Left renal cortex interstitium (tissue), 4 donors: ENCODE results near the gene WDR70. TPM values are rescaled to one million over a fixed set of nuclear protein-coding genes. Genes with fewer than 3 reads are reported as not detected.
"Not testable (repeated sequence)": the region's sequence is repeated elsewhere in the genome, so short reads cannot be mapped to it uniquely, and the experiment has no call there.

Source experiments
- DNase-seq, 4 donors: peaks; one replicate each; pipeline ENCODE4 v3.0.0-alpha.2; 2013; ENCODE audit warnings: low read depth in 4 of 4, low spot score in 2 of 4, missing footprints in 1 of 4
- polyA plus RNA-seq, 4 donors: library from polyadenylated mRNA; unstranded; fragments of 120-200 nt; gene quantifications; one replicate each; pipeline ENCODE4 v1.2.1, GENCODE V29; 2013; ENCODE audit not compliant: insufficient read length in 4 of 4

The WDR70 gene
- polyA plus RNA-seq, 4 donors, result 45.6 to 54.5 (median 53.2) TPM

DNA sequence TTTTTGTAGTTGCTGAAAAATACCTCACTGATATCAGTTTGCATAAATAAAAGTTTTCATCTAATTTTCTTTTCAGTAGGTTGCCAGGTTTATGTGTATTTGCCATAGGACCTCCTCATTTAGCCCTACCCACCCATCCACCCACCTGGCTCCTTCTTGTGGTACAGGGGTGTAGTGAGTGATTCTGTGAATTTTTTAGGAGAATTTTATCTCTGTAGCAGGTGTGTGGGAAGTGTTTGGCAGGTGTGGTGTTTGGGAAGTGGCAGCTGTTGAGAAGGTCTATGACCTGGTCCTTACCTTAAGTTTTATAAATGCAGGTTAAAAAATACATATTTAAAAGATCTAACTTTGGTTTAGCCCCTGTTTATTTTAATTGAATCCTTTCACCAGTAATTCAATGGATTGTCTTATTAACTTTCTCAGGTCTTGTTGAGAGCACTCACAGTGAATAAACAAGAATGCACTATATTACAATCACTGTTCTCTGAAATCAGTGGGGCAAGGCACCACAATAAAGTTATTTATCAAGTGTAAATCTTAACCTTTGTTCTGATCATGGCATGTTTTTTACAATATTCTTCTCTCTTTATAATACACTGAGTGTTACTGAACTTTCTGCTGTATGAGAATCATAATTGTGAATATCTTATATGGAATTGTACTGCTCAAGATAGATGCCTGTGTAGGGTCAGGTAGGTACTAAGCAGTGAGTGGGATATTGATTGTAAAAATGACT lies 189.1 kb downstream of the WDR70 start:
- DNase-seq, result no peak

DNA sequence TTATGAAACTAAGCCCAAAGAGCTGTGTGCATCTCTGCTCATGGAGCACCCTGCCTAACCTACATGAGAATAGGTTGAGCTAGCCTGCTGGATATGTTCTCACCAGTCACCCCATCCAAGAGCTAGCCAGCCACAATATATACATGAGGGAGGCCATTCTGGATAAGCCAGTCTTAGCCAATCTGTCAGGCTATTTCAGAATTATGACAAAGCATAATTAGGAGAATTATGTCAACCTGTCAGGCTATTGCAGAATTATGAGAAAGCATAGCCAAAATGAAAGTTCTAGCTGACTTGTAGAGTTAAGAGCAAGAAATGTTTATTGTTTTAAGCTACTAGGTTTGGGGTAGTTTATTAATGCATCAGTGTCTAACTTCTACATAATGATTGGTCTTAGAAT lies 189.8 kb downstream of the WDR70 start:
- no peak for DNase-seq

DNA sequence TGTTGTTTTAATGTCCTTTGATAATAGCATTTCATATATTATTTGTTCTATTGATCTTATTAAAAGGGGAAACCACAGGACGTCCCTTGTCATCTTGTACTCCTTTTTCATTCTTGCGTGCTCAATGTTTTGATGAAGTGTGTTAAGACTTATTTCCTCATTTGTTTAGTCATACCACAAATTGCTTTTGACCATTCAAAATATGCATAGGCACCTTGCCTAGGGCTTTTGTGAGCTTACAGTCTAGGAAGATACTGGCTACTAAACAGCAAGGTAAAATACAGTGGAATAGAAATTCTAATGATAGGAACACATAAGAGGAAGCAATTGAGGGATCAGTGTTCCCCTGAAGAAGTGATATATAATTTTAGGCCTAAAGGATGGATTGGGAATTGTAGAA lies 190.3 kb downstream of the WDR70 start:
- DNase-seq, result no peak

DNA sequence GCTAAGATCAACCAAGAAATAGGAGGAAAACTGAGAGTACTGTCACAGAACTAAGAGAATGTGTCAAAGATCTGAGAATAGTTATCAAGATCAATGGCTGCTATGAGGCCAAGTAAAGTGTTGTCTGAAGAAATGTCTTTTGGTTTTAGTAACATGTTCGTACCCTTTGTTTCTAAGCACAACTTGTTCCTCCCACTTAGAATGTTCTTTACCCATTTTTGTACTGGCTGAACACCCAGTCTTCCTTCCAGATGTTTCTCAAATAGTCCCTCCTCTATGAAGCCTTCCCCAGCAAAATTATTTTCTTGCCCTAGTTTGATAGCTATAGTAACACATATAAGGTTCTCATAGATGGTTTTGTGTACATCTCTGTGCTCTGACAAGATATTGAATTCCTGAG lies 191.5 kb downstream of the WDR70 start:
- DNase-seq, result no peak

DNA sequence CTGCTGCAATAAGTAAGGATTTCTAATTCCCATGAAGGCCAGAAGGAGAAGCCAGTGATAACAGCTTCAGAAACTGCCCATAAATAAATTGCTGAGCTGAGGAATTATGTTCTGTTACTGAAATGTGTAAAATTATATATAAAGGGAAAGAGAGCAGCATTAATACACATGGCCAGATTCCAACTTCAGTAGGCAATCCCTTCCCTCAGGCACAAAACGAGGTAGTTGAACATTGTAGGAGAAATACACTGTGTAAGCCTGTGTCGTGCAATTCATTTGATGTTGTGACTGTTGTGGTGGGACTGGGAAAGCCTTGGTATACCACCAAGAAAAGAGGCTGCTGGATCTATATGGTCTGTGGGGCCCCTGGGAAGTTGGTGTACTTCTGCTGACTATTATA lies 192.9 kb downstream of the WDR70 start:
- DNase-seq, result no peak

DNA sequence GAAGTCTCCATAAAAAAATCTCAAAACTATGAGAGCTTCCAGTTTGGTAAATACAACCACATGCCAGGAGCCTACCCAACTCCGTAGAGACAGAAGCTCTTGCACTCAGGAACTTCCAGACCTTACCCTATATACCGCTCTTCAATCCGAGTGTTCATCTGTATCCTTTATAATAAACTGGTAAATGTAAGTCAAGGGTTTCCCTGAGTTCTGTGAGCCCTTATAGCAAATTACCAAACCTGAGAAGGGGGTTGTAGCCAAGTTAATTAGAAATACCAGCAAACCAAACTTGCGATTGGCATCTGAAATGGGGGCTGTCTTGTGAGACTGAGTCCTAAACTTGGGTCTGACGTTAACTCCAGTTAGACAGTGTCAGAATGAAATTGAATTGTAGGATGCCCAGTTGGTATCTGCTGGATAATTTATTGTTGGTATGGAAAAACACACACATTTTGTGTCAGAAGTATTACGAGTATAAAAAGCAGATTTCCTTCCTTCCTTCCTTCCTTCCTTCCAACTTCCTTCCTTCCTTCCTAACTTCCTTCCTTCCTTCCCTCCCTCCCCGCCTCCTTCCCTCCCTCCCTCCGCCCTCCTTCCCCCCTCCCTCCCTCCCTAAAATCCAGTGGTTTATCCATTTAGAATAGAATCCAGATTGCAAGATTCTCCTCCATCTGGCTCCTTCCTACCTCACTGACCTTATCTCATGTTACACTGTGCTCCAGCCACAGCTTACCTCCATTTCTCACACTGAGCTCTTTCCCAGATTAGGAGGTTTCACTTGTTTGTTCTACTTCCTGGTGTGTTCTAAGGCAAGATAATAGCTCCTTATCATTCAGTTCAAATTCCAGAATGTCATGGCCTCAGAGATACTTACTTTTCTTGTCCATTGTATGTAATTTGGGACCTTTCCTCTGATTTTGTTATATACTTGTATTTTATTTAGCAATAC lies 196.7 kb downstream of the WDR70 start:
- DNase-seq, result no peak

DNA sequence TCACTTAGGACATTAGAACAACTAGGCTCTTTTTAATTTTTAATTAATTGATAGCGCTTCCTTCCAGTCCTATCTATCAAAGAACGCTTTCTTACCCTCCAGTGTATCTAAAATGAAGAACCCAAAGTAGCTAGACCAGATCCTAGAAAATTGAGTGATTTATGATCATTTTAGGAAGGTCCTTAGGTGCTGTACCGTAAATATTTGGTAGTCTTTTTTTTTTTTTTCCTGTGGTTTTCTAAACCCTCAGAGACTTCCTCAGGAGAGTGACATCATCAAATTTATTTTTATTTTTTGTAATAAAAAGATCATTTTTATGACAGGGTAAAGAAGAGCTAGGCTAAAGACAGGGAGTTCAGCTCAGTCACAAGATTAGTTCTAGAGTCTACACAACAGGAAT lies 197.4 kb downstream of the WDR70 start:
- no peak for DNase-seq

DNA sequence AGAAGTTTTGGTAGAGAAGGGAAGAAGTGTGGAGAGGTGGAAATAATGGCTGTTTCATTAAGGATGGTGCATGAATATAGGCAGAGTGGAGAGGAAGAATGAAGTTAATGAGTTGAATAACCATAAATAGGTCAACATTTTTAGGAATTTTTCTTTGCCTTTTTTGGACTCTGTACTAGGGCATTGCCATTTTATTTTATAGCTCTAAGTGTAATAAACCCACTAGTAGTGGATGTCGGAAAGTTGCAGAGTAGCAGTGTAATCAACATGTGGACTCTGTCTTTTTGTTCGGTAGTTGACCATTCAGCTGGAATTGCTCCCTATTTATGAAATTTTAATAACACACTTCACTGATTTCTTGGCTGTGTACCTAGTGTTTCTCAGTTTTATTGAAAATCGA lies 199.1 kb downstream of the WDR70 start:
- no peak for DNase-seq

DNA sequence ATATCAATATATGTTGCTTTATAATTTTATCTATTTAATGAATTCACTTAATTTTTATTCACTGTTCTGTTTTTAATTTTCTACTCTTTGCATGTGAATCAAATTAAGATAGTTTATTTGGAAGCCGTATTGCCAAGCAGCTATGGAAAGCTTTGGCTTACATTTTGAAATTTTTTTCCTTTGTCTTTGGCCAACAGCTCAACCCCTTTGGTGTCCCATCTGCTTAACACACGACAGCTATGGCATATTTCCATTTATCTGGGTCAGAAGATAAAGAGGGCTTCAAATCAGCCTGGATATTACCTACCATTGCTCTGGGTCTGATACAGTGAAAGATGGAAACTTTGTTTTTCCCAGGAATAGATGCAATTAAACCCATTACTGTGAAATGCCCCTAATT lies 201.0 kb downstream of the WDR70 start:
- DNase-seq, result no peak

DNA sequence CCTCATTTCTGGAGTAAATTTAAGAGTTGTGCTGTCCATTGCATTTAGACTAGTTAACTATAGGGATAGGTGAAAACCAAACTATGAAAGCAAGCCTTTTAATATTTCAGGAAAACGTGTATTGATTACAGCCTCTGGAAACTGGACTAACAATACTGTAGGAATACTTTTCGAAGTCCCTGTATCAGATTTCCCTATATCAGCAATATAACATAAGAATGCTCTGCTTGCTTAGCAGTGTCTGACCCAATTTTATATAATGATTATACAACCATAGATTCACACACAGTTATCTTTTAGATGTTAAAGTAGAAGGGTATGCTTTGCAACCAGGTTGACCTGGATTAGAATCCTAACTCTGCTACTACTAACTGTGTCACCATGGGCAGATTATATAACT lies 203.1 kb downstream of the WDR70 start:
- DNase-seq, result no peak

DNA sequence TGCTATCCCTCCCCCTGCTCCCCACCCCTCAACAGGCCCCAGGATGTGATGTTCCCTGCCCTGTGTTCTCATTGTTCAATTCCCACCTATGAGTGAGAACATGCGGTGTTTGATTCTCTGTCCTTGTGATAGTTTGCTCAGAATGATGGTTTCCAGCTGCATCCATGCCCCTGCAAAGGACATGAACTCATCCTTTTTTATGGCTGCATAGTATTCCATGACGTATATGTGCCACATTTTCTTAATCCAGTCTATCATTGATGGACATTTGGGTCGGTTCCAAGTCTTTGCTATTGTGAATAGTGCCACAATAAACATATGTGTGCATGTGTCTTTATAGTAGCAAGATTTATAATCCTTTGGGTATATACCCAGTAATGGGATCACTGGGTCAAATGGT lies 214.2 kb downstream of the WDR70 start:
- DNase-seq, result not testable (repeated sequence)

DNA sequence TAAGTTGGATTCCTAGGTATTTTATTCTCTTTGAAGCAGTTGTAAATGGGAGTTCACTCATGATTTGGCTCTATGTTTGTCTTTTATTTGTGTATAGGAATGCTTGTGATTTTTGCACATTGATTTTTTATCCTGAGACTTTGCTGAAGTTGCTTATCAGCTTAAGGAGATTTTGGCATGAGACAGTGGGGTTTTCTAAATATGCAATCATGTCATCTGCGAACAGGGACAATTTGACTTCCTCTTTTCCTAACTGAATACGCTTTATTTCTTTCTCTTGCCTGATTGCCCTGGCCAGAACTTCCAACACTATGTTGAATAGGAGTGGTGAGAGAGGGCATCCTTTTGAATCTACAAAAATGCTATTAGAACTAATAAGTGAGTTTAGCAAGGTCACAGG lies 215.7 kb downstream of the WDR70 start:
- DNase-seq, result not testable (repeated sequence)

DNA sequence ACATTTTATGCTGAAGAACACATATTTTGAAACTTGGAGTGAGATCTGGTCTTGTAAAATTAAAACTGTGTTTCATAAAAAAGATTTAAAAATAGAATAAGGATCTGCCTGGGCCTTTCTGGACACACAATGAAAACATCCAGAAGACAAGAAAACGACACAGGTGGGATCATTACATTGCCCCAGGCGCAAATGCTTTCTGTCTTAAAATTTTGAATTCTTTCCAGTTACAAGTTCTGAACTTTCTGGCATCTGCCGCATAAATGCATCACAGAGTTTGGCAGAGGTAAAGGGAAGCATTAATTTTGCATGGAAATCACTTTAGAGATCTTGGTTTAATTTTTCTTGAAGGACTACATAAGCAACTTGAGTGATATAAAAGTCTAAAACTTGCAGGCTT lies 219.6 kb downstream of the WDR70 start:
- no peak for DNase-seq

DNA sequence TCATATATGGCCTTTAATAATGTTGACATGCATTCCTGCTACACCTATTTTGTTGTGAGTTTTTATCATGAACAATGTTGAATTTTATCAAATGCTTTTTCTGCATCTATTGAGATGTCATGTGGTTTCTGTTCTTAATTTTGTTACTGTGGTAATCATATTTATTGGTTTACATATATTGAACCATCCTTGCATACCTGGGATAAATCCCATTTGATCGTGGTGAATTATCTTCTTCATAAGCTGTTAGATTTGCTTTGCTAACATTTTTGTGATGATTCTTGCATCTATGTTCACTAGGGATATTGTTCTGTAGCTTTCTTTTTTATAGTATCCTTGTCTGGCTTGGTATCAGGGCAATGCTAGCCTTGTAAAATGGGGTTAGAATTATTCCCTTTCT lies 222.0 kb downstream of the WDR70 start:
- no peak for DNase-seq

DNA sequence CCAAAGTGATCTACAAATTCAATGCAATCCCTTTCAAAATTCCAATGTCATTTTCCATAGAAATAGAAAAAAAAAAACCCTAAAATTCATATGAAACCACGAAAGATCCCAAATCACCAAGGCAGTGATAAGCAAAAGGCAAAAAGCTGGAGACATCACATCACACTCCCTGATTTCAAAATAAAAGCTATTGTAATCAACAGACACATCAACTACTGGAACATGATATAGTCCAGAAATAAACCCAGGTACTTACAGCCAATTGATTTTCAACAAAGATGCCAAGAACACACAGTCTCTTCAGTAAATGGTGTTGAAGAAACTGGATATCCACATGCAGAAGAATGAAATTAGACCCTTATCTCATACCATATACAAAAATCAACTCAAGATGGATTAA lies 224.0 kb downstream of the WDR70 start:
- DNase-seq, result no peak

DNA sequence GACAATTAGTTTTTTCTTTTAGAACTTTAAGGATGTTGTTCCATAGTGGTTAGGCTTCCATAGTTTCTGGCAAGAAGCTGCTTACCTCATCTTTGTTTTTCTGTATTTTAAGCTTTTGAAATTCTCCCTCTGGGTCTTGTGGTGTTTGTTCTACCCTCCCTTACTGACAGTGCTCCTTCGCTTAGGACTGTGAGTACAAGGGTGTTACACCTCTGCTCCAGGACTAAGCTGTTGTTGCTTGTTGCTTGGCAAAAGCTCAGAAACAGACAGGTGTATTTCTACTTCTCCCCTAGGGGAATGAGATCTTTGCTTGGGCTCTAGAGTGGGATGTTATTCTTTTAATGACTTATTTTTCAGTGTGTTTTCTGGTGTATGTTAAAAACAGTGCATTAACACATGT lies 225.2 kb downstream of the WDR70 start:
- DNase-seq, result no peak

DNA sequence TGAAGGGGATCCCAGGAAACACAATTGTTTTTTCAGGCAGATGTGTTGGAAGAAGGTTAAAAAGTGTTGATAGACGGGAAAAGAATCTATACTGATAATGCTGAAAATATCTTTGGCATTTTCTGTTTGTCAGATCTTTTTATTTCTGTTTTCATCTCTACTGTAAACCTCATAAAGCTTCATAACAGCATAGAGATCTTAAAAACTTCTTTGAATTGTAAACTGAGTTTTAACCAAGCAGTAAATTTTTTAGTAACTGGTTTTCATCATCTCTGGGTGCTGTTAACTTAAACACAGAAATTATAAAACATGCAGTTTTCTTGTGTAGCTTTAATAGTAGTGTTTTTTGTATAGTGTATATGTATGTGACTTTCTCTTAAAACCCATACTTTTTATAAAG lies 227.0 kb downstream of the WDR70 start:
- no peak for DNase-seq

DNA sequence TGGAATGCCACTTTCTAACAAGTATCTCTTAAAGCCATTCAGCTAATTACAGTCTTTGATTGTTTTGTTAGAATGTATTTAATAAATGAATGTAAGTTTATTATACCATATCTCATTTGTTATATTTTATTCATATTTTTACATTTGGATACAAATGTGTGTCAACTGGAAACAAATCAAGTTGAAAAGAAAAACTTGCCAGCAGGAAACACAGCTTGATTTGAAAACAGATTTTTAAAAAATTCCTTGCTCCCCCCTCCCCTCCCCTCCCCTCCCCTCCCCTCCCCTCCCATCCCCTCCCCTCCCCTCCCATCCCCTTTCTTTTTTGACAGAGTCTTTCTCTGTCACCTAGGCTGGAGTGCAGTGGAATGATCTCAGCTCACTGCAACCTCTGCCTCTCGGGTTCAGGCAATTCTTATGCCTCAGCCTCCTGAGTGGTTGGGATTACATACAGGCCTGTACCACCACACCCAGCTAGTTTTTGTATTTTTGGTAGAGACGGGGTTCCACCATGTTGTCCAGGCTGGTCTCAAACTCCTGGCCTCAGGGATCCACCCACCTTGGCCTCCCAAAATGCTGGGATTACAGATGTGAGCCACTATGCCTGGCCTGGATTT lies 227.6 kb downstream of the WDR70 start:
- DNase-seq, result no peak

DNA sequence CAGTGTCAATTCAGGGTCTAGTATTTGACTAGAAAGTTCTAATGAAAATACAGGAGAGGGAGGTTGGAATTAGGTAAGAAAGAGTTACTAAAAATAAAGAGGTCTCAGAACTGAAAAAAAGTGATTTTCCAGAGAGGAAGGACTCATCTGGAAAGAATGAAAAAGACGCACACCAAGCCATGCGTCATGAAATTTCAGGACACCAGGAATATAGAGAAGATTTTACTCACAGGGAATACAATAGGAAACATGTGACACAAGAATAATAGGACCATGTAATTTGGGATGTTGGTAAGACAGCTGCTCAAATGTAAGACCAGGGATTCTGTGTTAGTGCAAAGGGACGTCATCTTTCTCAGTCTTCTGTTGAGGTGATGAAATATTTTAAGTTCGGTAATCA lies 236.1 kb downstream of the WDR70 start:
- DNase-seq, result no peak

DNA sequence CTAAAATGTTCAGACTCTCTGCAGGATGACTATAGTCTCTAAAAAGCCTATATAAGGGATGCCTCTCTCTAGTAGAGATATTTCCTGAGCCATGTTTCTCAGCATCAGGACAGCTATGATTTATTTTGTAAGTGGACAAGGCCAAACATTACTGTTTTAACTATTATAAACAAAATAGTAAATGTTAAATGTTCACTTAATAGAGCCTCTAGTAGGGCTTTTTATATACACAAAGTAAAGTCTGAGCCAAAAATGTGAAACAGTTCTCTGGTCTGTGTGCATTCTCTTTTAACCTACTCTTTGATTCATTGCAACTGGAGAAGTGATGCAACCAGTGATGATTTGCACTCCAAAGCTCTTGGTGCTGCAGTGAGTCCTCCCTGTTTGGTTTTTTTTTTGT lies 240.2 kb downstream of the WDR70 start:
- no peak for DNase-seq

DNA sequence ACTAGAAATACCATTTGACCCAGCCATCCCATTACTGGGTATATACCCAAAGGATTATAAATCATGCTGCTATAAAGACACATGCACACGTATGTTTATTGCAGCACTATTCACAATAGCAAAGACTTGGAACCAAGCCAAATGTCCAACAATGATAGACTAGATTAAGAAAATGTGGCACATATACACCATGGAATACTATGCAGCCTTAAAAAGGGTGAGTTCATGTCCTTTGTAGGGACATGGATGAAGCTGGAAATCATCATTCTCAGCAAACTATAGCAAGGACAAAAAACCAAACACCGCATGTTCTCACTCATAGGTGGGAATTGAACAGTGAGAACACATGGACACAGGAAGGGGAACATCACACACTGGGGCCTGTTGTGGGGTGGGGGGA lies 243.2 kb downstream of the WDR70 start:
- DNase-seq, result not testable (repeated sequence)

DNA sequence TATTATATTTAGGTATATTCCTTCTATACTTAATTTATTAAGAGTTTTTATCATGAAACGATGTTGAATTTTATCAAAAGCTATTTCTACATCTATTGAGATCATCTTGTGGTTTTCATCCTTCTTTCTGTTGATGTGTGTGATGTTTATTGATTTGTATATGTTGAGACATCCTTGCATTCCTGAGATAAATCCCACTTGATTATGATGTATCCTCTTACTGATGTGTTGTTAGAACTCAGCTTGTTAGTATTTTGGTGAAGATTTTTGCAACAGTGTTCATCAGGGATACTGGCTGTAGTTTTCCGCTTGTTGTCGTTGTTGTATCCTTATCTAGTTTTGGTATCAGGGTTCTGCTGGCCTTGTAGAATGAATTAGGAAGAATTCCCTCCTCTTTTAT lies 247.1 kb downstream of the WDR70 start:
- no peak for DNase-seq
